ENCODE measurements around the gene SUPT3H. TPM values are rescaled to one million over a fixed set of nuclear protein-coding genes. Genes with fewer than 3 reads are reported as not detected.

The SUPT3H gene
- total RNA-seq, 4 donors from 2014 or later, result 1.6 to 5.6 (median 3.8) TPM

DNA sequence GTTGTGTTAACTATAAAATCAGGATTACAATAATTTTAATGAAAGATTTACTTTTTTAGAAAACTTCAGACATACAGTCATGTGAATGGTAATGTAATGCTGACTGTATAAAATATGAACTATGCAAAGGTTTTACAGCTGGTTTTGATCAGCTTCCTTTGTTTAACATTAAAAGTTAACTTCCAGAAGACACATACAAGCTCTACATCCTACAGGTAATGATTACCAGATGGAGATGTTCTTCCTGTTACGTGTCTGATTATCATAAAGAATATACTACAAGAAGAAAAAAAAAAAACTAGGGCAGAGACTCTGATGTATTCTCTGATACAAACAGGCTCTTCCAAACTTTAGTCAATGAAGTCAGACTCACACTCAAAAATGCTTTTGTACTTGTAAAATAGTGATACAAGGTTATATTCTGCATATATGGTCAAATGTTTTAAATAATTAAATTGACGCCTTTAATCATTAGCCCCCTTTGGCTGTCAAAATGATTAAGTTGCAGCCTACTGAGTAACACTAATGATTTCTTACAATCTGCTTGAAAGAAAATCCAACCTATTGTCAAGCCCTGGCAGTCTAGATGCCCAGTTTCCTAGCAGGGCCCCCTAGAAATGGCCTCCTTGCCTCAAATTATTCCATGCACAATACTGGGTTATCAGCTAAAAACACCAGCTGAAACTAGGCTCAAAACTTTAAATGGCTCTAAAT lies 301.4 kb downstream of the SUPT3H start:
- TF ChIP-seq POLR2A (IDR thresholded peaks at IDR 0.05), result no peak
- TF ChIP-seq CTCF (IDR thresholded peaks at IDR 0.05), result no peak
- no peak overlapping the region for H3K4me3 ChIP-seq (ENCODE audit: low read depth, poor library complexity, severe bottlenecking)
- intact Hi-C loops (cut with DNase I; ENCODE audit: low total_unique reads), result no loop called here
- WGBS, 2 donors, result 94 to 97% methylated on average over 2 of the region's 2 CpGs
- DNase-seq (ENCODE audit: low spot score in 2 of 2), result no peak

GRCh38 chr6:45075246-45075645 lies 302.5 kb downstream of the SUPT3H start:
- intact Hi-C loops (cut with DNase I; ENCODE audit: low total_unique reads), result no loop called here
- TF ChIP-seq CTCF (IDR thresholded peaks at IDR 0.05) (no peak), POLR2A (IDR thresholded peaks at IDR 0.05) (no peak)
- no peak overlapping the region for H3K4me3 ChIP-seq (ENCODE audit: low read depth, poor library complexity, severe bottlenecking)
- no peak for DNase-seq (ENCODE audit: low spot score in 2 of 2)
- WGBS, 2 donors, result 80 to 81% methylated on average over 2 of the region's 2 CpGs

DNA sequence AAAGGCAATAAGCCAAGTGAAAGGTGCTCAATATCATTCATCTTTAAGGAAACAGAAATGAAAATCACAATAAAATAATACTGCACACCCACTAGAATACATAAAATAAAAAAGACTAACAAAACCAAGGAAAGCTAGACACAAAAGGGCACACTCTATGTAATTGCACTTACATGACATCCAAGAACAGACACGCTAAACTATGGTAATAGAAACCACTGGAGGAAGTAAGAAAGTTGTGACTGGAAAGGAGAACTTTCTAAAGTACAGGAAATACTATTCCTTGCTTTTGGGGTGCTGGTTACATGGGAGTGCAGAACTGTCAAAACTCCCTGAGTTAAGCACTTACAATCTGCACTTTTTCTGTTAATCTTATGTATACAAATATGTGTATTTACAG lies 303.3 kb downstream of the SUPT3H start:
- no peak for DNase-seq (ENCODE audit: low spot score in 2 of 2)
- 79 to 87% methylated on average over 1 of the region's 1 CpG for WGBS, 2 donors
- TF ChIP-seq POLR2A (IDR thresholded peaks at IDR 0.05) (no peak), CTCF (IDR thresholded peaks at IDR 0.05) (no peak)
- H3K4me3 ChIP-seq (ENCODE audit: low read depth, poor library complexity, severe bottlenecking), result no peak overlapping the region
- intact Hi-C loops (cut with DNase I; ENCODE audit: low total_unique reads), result no loop called here

DNA sequence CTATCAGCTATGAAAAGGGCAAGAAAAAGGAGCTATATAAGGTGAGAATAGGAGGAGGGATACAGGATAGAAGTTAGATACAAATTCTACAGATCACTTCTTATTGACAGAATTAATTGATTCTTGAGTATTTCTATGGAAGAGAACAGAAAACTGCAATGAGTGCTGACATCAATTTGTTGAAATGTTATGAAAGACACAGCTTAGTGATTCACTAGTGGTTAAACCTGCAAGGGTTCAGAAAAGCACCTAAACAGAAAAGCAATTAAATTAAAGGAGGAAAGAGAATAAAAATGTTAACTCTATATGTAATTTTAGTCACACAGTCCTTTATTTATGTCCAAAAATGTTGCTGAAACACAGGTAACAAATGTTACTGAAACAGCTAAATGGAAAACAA lies 304.0 kb downstream of the SUPT3H start:
- H3K4me3 ChIP-seq (ENCODE audit: low read depth, poor library complexity, severe bottlenecking), result no peak overlapping the region
- intact Hi-C loops (cut with DNase I; ENCODE audit: low total_unique reads), result no loop called here
- TF ChIP-seq POLR2A (IDR thresholded peaks at IDR 0.05) (no peak), CTCF (IDR thresholded peaks at IDR 0.05) (no peak)
- DNase-seq (ENCODE audit: low spot score in 2 of 2), result no peak

GRCh38 chr6:45072673-45073072 lies 305.1 kb downstream of the SUPT3H start:
- TF ChIP-seq POLR2A (IDR thresholded peaks at IDR 0.05), result no peak
- no peak for TF ChIP-seq CTCF (IDR thresholded peaks at IDR 0.05)
- intact Hi-C loops (cut with DNase I; ENCODE audit: low total_unique reads), result no loop called here
- 69 to 87% methylated on average over 3 of the region's 3 CpGs for WGBS, 2 donors

DNA sequence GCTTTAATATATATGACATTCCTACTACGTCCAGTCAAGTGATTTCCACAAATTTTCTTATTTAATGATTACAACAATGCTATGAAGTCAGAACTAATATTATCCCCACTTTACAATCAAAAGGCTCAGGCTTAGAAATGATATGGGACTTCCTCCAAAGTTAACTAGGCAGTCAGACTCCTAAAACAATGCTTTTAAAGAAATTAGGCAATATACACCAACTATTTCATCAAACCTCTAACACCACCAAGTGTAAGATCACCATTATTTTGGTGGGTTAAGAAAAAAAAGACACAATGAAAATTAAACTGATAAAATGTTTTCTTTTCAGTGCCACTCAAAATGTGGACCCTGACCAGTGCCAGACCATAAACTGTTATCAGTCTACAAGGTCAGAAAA lies 305.7 kb downstream of the SUPT3H start:
- no peak overlapping the region for H3K4me3 ChIP-seq (ENCODE audit: low read depth, poor library complexity, severe bottlenecking)
- TF ChIP-seq POLR2A (IDR thresholded peaks at IDR 0.05) (no peak), CTCF (IDR thresholded peaks at IDR 0.05) (no peak)
- no peak for DNase-seq (ENCODE audit: low spot score in 2 of 2)
- intact Hi-C loops (cut with DNase I; ENCODE audit: low total_unique reads), result no loop called here
- WGBS, 2 donors, result 97 to 100% methylated on average over 1 of the region's 1 CpG

More at GRCh38 chr6:45072673-45073072, 305.1 kb downstream of the SUPT3H start:
- no peak for DNase-seq (ENCODE audit: low spot score in 2 of 2)
- no peak overlapping the region for H3K4me3 ChIP-seq (ENCODE audit: low read depth, poor library complexity, severe bottlenecking)

Data from lower leg skin (tissue), 4 donors.